Hematopoietic multipotent progenitor cell treated with erythropoietin and hydrocortisone succinate and interleukin-3 and kit ligand, for 8 days (in vitro differentiated cells): ENCODE data around the gene ZNF853.

Experiments used
- DNase-seq: peaks from one replicate; pipeline ENCODE4 v3.0.0-alpha.2; 2015

The ZNF853 gene

DNA sequence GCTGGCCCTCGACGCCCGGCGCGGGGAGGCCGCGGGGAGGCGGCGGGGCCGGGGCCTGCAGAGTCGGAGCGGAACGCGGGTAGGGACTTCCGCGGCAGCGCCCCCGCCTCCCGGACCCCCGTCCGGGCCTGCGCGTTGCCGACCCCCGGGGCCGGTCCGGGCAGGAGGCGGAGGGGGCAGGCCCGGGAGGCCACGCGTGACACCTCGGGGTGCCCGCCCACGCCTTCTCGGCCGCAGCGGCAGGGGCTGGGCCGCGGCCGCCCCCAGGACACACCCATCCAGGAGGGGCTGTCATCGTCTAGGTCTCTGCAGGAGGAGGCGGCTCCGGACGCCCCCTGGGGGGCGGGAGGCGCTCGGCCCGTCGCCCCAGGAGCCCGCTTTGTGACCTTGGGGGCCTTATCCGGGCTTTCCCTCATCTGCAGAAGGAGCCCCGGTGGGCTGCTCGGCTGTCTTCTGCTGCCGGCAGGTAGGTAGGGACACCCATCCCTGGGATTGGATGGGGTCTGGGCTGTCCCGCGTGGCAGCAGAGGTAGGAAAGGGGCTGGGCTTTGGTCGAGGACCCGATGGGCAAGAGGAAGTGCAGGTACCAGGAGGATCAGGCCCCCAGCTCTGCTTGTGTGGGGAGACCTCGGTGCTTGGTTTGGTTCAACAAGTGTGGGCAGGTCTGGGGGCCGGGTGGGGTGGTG is 22.3 kb downstream of the ZNF853 start:
- DNase-seq = peak; percentile 63

DNA sequence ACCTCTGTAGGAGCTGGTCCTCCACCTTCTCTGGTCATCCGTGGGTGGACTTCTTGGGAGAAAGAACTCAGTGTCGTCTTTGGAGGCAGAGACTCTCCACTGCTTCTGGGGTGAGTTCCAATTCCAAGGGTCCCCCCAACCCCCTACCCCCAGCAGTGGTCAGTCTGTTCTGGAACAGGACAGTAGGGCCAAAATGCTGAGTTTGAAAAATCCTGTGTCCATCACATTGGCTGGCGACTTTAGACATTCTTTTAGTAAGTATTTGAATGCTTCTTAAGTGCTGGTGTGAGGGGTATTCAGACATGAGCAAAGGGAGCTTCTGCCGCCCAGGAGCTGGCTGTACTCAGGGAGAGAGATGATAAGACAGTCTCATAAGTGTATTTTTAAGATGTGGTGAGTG is 23.6 kb downstream of the ZNF853 start:
- no peak for DNase-seq

DNA sequence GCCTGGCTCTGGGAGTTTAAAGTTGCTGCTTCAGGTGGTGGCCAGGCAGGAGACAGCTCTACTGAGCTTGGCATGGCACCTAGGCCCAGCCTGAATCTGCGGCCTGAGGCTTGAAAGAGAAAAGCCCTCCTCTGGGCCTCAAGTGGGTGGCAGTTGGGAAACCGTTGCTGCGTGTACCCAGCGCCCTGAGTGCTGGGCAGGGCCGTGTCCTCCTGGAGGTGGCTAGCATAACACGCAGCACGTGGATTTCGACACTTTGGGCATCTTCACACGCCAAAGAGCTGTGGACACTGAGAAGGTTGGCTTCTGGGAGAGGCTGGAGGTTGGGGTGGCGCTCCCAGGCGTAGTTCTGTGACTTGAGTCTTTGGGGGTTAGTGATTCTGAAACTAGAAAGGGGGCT is 24.2 kb downstream of the ZNF853 start:
- no peak for DNase-seq

DNA sequence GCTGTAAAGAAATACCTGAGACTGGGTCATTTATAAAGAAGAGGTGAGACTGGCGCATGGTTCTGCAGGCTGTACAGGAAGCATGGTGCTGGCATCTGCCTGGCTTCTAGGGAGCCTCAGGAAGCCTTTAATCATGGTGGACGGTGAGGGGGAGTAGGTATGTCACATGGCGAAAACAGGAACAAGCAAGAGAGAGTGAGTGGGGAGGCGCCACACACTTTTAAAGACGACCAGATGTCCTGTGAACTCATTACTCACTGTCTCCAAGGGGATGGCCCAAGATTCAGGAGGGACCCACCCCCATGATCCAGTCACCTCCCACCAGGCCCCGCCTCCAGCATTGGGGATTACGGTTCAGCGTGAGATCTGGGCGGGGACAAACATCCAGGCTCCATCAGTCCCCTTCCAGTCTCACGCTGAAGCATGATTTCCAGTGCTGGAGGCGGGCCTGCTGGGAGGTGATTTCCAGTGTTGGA is 24.9 kb downstream of the ZNF853 start:
- peak; percentile 72 for DNase-seq

DNA sequence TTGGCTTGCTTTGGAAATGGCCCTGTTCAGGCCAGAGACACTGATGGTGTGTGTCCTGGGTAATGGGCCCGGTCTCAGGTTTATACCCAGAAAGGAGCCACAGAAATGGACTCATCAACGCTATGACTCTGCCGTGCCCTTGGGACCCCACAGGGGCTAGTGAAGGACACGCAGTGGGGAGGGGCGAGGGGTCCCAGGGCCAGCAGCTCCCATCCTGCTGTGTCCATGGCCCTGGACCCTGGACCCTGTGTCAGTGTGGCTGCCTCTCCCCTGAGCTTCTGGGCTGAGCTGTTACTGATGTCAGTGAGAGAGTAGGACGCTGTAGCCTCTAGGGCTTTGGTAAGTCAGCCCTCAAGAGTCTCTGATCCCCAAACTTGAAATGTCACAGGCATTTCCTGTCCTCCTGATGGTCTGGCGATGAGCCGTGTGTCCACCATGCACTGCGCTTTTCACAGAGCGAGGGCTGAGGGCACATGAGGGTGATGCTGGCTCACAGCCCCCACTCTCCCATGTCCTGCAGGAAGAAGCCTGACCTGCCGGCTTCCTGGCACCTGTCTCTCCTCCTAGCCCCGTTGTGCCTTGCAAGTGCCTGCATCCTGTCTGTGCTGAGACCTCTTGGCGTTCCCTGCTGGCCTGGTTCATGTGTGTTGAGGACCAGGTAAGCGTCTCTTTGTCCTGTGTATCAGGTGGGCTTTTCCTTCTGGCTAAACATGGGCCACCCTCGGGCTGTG is 26.1 kb downstream of the ZNF853 start:
- DNase-seq = no peak

DNA sequence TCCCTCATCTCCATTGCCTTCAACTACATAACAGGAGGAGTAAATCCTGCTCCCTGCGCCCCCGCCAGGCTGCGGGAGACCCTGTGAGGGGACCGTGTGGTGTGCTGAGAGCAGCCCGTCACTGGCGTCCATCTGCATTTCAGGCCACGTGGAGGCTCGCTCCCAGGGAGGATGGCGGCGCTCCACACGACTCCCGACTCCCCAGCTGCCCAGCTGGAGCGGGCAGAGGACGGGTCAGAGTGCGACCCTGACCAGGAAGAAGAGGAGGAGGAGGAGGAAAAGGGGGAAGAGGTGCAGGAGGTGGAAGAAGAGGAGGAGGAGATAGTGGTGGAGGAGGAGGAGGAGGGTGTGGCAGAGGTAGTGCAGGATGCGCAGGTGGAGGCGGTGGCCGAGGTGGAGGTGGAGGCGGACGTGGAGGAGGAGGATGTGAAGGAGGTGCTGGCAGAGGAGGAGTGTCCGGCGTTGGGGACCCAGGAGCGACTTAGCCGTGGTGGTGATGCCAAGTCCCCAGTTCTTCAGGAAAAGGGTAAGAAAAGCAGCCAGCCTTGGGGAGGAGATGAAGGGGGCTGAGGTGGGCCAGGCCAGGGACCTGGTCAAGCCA is 26.9 kb downstream of the ZNF853 start:
- no peak for DNase-seq

DNA sequence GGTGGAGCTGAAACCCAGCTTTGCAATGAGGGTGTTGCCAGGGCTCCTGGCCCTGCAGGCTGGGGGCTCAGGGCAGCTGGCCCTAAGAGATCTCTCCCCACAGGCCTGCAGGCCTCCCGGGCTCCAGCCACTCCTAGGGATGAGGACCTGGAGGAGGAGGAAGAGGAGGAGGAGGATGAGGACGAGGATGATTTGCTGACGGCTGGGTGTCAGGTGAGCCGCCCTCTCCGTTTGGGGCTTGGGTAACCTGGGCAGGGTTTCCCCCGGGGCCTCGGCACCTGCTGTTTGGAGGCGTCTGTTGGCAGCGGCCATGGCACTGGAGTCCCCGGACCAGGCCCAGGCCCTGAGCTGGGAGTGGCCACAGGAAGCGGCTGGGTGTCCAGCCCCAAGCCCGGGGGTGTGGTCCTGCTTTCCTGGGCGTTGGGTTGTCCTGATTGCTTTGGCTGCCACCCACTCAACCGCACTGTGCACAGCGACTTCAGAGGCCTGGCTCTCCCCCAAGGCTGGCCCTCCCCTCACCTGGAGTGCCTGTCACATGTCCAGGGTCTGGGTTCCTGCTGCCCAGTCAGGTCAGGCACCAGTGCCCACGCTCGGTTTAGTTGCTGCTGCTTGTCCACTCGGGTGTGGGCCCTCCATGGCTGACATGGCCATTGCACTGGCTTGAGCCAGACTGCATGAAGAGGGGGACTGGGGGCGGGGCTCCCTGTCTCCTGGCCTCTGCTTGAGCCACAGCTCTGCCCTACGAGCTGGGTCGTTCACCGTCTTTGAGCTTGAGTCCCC is 27.6 kb downstream of the ZNF853 start:
- DNase-seq = no peak

DNA sequence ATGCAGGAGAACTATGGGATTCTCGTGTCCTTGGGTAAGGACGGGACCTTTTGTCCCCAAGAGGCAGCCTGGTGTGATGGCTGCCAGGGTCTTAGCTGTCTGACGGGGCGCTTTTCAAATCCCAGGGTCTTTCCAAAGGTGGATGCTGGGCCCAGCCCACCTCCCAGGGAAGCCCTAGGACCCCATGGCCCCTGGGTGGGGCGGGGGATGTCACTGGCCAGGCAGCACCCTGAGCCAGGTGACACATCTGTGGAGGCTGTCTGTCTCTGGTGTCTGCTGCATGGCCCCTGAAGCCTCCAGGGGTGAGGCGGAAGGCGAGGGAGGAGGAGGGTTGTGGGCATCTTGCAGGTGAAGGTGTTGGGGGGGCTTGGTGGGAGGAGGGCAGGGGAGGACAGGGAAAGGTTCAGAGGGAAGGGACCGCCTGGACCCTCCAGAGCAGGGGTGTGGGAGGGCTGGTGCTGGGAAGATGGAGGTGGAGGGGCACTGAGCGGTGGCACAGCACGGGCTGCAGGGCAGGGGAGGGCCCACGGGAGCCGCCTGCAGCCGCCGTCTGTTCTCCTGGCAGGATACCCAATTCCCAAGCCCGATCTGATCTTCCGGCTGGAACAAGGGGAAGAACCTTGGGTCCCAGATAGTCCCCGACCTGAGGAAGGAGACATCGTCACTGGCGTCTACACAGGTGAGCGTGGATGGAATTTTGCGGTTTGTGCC is 28.7 kb downstream of the ZNF853 start:
- no peak for DNase-seq

DNA sequence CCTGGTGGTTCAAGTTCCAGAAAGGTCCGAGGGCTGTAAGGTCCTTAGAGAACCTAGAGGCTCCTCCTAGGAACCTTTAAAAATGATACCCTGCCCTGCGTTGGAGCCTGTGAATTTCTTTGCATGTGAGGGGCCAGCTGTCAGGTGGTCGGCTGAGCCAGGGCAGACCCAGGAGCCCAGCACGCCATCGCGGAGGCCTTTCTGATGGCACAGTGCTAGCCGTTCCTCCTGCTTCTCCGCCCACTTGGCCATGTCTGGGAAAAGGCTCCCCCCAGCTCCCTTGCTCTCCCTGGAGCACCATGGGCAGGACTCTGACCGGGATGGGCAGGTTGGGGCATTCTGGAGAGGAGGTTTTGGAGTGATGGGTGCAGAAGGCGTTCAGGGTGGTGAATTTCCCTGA is 29.3 kb downstream of the ZNF853 start:
- DNase-seq = no peak

DNA sequence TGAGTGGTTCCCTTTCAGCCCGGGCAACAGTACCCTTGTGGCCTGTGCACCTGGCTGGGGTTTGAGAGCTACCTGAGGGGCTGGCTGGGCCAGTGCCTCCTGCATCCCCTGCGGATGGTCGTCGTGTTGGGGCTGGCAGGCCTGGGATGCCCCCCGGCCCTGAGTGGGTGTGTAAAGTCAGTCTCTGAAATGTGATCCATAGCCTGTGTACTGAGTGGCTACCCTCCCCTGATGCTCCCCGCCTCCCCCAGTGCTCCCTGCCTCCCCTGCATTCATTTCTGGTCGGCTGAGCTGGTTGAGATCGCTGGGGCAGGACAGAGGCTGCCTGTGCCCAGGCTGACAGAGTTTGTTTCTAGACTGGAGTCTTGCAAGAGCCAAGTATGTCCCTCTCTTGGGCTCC is 31.1 kb downstream of the ZNF853 start:
- DNase-seq = no peak

DNA sequence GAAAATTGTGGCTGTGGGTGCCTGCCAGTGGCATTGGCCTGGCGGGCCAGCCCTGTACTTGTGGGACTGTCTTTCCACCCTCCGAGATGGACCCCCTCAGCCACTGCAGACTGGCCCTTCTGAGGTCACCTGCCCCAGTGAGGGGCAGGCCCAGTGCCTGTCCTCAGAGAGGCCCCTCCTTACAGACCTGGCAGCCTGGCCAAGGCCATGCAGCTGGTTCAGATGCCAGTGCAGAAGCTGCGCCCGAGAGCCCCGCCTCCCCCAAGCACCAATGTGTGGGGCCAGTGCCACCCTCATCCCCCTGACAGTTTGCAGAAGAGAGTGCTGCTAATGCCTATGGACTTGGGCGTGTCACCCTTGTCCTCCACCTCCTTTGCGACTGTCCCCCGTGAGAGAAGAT is 31.7 kb downstream of the ZNF853 start:
- DNase-seq = no peak

DNA sequence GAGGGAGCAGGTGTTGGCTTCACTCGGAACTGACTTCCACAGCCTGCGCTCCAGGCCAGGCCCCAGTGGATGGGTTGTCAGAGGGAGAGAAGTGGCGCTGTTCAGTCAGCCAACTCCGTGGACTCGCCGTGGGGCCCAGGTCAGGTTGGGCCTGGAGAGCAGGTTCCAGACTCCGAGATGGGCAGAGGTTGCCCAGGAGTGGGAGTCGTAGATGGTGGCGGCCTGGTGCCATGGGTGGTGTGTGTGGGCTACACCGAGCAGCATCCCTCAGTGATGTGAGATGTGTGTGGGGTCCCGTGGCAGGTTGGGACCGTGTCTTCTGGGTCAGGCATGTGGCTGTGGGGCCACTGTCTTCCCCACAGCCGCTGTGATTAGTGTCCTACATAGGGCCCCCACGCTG is 32.1 kb downstream of the ZNF853 start:
- DNase-seq = no peak

DNA sequence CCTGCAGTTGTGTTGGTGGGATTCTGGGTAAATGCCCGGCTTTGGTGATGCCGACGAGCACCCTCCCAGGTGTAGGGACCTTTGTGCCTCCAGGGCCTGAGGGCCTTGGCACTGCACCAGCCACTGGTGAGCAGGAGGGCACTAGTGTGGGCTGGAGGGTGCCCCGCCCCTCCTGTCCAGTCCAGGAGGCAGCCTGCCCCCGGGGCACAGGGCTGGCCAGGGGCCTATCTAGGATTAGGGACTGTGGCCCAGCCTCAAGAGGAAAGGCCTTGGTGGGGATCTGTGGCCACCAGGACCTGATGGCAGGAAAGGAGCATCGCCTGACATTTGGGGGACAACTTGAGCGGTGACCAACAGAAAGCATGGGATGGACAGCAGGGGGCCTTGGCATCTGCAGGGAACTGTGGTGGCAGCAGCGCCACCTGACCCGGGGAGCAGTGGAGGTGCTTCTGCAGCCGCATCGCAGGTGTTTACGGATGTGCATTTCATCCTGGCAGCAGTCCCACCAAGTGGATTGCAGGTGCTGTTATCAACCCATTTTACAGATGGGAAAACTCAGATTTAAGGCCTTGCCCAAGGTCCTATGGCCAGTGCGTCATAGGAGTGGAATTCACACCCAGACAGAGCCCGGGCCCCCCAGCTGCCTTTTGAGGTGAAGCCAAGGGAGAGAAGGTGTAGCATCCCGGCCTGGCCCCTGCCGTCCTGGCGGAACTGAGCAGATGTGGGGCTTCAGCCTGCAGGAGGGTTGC is 32.8 kb downstream of the ZNF853 start:
- no peak for DNase-seq

DNA sequence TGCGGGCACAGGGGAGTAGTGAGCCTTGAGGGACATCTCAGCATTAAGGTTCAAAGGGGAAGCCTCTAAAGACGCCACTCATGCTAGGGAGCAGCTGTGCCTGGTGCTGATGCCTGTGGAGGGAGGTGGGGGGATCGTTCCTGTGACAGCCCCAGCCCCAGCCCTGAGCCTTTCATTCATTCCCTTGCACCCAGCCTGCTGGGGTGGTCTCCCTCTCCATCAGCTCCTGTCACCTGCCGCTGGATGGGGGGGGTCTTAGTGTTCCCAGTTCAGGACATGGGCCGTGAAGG is 33.4 kb downstream of the ZNF853 start:
- no peak for DNase-seq

DNA sequence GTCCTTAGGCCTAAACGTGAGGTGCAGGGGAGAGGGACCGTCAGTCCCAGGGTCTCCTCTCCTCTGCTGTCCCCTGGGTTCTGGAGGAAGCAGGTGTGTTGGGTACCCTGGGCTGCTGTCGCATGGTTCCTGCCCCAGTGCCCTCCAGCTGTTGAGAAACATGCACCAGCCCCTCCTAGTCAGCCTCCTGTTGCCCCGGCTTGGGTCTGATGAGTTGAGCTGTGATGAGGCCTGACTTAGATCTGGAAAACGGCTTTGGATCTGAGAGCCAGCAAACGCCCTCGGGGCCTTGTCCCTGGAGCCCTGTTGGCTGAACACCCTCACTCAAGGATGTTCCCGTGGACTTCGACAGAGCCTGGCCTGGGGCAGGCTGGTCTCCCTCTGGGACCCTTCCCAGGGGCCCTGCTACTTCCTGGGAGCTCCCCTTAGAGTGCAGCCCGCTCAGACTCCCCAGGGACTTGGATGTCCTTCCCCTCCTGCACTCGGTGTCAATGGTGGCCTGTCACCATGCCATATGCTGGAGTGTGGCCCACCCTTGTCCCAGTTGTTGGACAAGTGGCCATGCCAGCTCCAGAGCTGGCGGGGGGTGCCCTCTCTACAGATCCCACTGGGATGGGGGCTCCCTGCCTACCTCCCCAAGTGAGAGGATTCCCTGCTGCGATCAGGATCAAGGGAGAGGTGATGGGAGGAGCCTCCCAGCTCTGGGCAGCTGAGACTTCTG is 34.0 kb downstream of the ZNF853 start:
- DNase-seq = no peak

DNA sequence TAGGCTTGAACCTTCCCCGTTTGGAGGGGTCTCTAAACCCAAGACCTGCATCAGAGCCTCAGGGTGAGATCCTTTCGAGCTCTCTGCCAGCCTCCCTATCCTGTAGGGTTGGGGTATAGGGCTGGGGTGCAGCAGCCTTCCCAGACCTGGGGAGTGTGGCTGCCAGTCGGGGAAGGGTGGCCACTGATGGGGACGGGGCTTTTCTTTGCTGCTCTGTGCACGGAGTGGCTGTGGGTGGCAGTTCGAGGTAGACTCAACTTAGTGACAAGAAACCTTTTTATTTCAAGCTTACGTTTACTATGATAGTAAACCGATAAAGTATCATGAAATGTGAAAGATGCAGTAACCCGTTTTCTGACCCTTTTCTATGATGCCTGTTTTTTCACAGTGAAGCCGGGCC is 34.7 kb downstream of the ZNF853 start:
- DNase-seq = no peak

DNA sequence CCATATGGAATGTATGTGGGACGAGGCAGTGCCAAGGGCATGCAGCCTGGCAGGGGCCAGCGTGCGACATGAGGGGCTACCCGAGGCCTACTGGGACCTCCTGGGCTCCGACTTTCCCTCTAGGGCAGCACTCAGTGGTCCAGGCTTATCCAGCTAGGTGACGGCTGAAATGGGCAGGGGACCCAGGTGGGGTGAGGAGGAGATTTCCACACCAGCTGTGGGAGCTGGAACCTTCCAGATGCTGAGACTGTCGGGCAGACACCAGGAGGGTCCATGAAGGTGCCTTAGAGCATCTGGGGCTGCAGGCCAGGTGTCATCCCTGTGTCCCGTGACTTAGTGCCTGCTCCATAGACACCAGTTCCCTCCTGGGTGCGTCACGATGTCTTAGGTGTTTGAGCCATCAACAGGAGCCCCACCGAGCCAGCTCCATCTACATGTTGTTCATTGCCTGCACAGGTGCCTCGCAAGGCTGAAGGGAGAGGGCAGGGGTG is 35.2 kb downstream of the ZNF853 start:
- no peak for DNase-seq

DNA sequence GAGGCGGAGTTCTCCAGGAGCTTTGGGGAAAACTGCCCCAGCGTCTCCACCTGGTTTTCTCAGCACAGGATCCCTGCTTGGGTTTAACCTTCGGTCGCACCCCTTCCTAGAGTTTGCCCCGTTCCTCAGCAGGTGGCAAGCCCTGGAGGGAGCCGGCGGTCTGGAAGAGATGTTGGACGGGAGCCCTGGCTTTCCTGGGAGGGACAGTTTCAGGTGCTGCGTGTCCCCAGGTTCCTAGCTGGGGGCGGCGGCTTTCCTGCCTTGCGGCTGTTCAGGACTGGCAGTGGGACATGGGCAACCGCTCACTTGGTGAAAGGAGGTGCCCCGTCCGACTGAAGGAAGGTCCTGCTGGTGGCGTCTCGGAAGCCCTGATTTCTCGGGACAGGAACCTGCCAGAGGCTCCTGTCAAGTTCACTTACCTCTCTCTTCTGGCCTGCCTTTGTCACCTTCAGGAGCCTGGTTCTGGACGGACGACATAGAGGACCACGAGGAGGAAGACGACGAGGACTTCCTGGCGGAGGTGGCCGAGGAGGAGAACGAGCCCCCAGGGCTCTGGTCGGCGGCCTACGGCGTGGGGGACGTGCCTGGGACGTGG is 36.5 kb downstream of the ZNF853 start:
- DNase-seq = no peak

DNA sequence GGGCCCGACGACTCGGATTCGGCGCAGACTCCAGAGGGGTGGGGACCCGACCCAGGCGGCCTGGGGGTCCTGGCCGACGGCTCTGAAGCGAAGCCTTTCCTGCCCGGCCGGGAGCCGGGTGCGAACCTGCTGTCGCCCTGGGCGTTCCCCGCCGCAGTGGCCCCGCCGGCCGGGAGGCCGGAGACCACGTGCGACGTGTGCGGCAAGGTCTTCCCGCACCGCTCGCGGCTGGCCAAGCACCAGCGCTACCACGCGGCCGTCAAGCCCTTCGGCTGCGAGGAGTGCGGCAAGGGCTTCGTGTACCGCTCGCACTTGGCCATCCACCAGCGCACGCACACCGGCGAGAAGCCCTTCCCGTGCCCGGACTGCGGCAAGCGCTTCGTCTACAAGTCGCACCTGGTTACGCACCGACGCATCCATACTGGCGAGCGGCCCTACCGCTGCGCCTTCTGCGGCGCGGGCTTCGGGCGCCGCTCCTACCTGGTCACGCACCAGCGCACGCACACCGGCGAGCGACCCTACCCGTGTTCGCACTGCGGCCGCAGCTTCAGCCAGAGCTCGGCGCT is 37.1 kb downstream of the ZNF853 start:
- no peak for DNase-seq
